BJ (cell line): ENCODE results near the gene OR10AG1. TPM values are rescaled to one million over a fixed set of nuclear protein-coding genes. Genes with fewer than 3 reads are reported as not detected.

Experiments used
- CTCF ChIA-PET: fragments of 350-600 bp; formaldehyde crosslinking; extraction: SDS; loops from one replicate; lab custom pipeline; 2021; ENCODE audit warnings: antibody characterized with exemption, inconsistent platforms; lab: Yijun Ruan, JAX
- POLR2A ChIA-PET: fragments of 300-600 bp; sonication (Branson Sonifier 250); formaldehyde crosslinking; extraction: SDS; loops from one replicate; lab custom pipeline; 2021; ENCODE audit warnings: antibody characterized with exemption; lab: Charles Lee
- DNase-seq: peaks from one replicate; pipeline ENCODE4 v3.0.0-alpha.2; 2011; ENCODE audit warnings: low read depth
- H3K27me3 ChIP-seq: 2 replicates; pipeline ENCODE4 v1.6.0; 2011; ENCODE audit warnings: low read length; ENCODE audit not compliant: control insufficient read depth, insufficient read depth
- H3K36me3 ChIP-seq: 2 replicates; pipeline ENCODE4 v1.5.1; 2011; ENCODE audit warnings: low read length; ENCODE audit not compliant: control insufficient read depth, insufficient read depth
- H3K4me3 ChIP-seq: 2 replicates; pipeline ENCODE4 v1.5.1; 2011; ENCODE audit warnings: low read depth, mild to moderate bottlenecking, control low read depth, low read length
- polyA minus RNA-seq: library from RNA; depleted of rRNA, polyadenylated mRNA; stranded (reverse); fragments of >200 nt; gene quantifications from 2 replicates; pipeline ENCODE4 v1.2.3, GENCODE V29; 2011; rRNA and poly(A)+ RNA removed
- polyA plus RNA-seq: library from polyadenylated mRNA; depleted of rRNA; stranded (reverse); fragments of >200 nt; gene quantifications from 2 replicates; pipeline ENCODE4 v1.2.3, GENCODE V29; 2011; rRNA removed
- TF ChIP-seq, protein P1 (sequence below): IDR thresholded peaks from 2 replicates; pipeline ENCODE4 v1.5.1; 2011; ENCODE audit warnings: low read depth, mild to moderate bottlenecking, control low read depth, inconsistent platforms, low read length, moderate library complexity; ENCODE audit not compliant: insufficient read depth

Gene OR10AG1, protein sequence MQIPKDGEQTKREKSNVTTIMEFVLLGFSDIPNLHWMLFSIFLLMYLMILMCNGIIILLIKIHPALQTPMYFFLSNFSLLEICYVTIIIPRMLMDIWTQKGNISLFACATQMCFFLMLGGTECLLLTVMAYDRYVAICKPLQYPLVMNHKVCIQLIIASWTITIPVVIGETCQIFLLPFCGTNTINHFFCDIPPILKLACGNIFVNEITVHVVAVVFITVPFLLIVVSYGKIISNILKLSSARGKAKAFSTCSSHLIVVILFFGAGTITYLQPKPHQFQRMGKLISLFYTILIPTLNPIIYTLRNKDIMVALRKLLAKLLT
- polyA plus RNA-seq (not detected in 2 replicates), polyA minus RNA-seq (not detected in 2 replicates)

DNA sequence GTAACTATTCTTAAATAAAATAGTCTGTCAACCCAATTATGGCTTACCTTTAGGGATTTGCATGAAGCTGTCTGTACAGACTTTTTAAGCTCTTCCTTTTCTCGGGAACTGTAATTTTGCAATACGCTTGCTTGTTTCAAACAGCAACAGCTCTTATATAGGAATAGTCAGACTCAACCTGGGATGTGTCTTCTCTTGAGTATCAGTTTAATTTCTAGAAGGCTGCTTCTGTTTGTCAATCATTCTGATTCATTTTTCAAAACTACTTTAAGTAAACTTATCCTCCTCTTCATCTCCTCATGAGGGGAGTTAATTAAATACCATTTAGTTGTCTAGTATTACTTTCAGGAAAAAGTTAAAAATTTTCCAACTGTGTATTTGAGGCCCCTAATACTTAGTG, at the start of gene OR10AG1:
Gene OR10AG1, minus strand, starts transcription at position 101 of the 400 bp plus-strand sequence. Its CDS starts 38 bp downstream, at position 63.
- POLR2A ChIA-PET, result no interaction called here
- CTCF ChIA-PET, result no interaction called here

DNA sequence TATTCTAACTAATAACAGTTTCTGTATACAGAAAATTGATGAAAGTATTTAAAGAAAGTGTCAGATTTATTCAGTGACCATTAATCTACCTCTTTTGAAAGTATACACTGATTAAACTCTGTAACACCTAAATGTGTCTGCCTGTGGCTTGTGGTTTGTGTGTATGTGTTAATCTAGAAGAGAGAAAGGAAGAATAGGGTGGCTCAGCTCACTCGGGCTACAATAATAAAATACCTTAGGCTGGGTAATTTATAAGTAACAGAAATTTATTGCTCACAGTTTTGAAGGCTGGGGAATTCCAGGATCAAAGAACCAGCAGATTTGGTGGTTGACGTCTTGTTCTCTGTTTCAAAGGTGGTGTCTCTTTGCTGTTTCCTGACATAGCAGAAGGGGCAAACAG, 44.1 kb upstream of the OR10AG1 start:
- ChIA-PET POLR2A (no interaction called here), CTCF (no interaction called here)
- no peak for DNase-seq
- Histone ChIP-seq H3K27me3 (no peaks in the 10 kb centered on the region), H3K4me3 (no peak overlapping the region), H3K36me3 (no peaks in the 10 kb centered on the region)
- TF ChIP-seq, protein P1, sequence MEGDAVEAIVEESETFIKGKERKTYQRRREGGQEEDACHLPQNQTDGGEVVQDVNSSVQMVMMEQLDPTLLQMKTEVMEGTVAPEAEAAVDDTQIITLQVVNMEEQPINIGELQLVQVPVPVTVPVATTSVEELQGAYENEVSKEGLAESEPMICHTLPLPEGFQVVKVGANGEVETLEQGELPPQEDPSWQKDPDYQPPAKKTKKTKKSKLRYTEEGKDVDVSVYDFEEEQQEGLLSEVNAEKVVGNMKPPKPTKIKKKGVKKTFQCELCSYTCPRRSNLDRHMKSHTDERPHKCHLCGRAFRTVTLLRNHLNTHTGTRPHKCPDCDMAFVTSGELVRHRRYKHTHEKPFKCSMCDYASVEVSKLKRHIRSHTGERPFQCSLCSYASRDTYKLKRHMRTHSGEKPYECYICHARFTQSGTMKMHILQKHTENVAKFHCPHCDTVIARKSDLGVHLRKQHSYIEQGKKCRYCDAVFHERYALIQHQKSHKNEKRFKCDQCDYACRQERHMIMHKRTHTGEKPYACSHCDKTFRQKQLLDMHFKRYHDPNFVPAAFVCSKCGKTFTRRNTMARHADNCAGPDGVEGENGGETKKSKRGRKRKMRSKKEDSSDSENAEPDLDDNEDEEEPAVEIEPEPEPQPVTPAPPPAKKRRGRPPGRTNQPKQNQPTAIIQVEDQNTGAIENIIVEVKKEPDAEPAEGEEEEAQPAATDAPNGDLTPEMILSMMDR, result no peak

More for the DNA sequence above, at the start of gene OR10AG1:
- Histone ChIP-seq H3K4me3 (no peak within 1 kb of the TSS), H3K36me3 (no peaks in the 10 kb centered on the region), H3K27me3 (no peaks in the 10 kb centered on the region)
- TF ChIP-seq, protein P1, result no peak
- DNase-seq, result no peak

DNA sequence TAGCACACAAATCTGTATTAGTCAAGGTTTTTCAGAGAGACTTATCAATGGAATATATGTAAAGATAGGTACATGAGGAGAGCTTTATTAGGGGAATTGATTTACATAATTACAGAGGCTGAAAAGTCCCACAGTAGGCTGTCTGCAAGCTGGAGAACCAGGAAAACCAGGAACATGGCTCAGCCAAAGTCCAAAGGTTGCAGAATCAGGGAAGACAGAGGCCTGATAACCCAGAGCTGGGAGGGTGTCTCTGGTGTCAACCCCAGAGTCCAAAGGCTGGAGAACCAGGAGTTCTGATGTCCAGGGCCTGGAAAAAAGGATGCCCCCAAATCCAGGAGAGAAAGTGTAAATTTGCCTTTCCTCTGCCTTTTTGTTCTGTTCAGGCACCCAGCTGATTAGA, 41.0 kb upstream of the OR10AG1 start:
- POLR2A ChIA-PET, result no interaction called here
- no peak for DNase-seq
- CTCF ChIA-PET, result interaction anchor here (0.6 kb wide), 1 partner anchor 49 kb away, joined by 3 read pairs; no protein-coding TSS in a partner anchor
- TF ChIP-seq, protein P1, result no peak
- Histone ChIP-seq H3K27me3 (no peaks in the 10 kb centered on the region), H3K4me3 (no peak overlapping the region), H3K36me3 (no peaks in the 10 kb centered on the region)

DNA sequence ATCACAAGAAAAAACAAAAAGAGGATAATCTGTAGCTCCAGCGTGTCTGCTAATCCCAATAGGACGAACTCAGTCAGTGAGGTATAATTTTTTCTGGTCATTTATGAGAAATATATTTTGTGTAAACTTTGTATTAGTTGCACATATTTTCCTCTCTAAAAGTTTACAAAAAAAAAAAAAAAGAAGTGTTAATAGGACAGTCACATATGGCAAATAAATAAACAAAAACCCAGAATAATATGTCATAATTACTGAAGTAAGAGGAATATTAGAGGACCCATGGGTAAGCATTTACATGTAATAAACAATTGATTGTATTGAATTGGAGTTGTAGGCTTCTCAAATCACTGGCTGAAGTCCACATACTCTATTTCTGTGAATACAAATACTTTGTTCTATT, 24.8 kb upstream of the OR10AG1 start, which contains the start of gene OR5F1:
Gene OR5F1, minus strand, starts transcription at position 101 of the 400 bp plus-strand sequence. Its CDS starts 0 bp downstream, at position 101.
- Histone ChIP-seq H3K36me3 (no peaks in the 10 kb centered on the region), H3K4me3 (no peak within 1 kb of the TSS), H3K27me3 (no peaks in the 10 kb centered on the region)
- ChIA-PET POLR2A (no interaction called here), CTCF (no interaction called here)
- no peak for DNase-seq
- TF ChIP-seq, protein P1, result no peak

DNA sequence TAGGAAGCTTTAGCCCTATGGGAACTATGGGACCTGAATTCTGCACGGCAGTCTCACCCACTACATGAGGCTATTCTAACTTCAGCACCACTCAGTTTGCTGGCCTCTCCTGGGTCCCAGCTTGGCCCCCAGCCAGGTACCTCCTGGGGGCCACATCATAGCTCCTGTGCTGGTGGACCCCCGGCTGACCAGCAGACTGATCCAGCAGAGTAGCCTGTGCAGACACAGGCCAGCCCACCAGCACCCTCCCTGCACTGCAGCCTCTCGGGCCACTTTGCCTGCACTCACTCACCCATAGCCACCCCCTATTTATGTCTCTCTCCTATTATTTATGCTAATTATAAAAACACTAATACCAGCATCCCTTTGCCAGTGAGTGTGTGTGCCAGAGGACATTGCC, 1.2 kb upstream of the OR10AG1 start:
- no peaks in the 10 kb centered on the region for H3K36me3 ChIP-seq
- TF ChIP-seq, protein P1, result no peak
- no peak for DNase-seq
- no peak overlapping the region for H3K4me3 ChIP-seq
- ChIA-PET POLR2A (no interaction called here), CTCF (no interaction called here)
- no peaks in the 10 kb centered on the region for H3K27me3 ChIP-seq
